GM12873 (cell line): ENCODE results near the gene LY6G5B.

Experiments used
- TF ChIP-seq, protein P1 (sequence below): IDR thresholded peaks from 2 replicates; pipeline ENCODE4 v1.5.1; 2012; ENCODE audit warnings: low read depth, mild to moderate bottlenecking, moderate library complexity, low read length, control low read depth; ENCODE audit not compliant: insufficient read depth; ENCODE audit errors: missing control alignments

LY6G5B gene

GRCh38 chr6:31627690-31628287 is 42.0 kb upstream of the LY6G5B start:
- TF ChIP-seq, protein P1, sequence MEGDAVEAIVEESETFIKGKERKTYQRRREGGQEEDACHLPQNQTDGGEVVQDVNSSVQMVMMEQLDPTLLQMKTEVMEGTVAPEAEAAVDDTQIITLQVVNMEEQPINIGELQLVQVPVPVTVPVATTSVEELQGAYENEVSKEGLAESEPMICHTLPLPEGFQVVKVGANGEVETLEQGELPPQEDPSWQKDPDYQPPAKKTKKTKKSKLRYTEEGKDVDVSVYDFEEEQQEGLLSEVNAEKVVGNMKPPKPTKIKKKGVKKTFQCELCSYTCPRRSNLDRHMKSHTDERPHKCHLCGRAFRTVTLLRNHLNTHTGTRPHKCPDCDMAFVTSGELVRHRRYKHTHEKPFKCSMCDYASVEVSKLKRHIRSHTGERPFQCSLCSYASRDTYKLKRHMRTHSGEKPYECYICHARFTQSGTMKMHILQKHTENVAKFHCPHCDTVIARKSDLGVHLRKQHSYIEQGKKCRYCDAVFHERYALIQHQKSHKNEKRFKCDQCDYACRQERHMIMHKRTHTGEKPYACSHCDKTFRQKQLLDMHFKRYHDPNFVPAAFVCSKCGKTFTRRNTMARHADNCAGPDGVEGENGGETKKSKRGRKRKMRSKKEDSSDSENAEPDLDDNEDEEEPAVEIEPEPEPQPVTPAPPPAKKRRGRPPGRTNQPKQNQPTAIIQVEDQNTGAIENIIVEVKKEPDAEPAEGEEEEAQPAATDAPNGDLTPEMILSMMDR = no peak

- TF ChIP-seq, protein P1 = no peak
These were observed 40.8 kb upstream of the LY6G5B start for GRCh38 chr6:31629014-31629413.

GRCh38 chr6:31630177-31630934 is 39.4 kb upstream of the LY6G5B start:
- TF ChIP-seq, protein P1 = no peak

DNA sequence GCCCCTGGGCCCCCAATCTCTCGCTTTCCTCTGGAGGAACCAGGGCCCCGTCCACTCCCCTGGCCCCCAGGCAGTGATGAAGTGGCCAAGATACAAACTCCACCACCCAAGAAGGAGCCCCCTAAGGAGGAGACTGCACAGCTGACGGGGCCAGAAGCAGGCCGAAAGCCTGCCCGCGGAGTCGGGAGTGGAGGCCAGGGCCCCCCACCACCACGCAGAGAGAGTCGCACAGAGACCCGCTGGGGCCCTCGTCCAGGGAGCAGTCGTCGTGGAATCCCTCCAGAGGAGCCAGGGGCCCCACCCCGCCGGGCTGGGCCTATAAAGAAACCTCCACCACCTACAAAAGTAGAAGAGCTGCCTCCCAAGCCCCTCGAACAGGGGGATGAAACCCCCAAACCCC is 38.6 kb upstream of the LY6G5B start:
- TF ChIP-seq, protein P1 = no peak

DNA sequence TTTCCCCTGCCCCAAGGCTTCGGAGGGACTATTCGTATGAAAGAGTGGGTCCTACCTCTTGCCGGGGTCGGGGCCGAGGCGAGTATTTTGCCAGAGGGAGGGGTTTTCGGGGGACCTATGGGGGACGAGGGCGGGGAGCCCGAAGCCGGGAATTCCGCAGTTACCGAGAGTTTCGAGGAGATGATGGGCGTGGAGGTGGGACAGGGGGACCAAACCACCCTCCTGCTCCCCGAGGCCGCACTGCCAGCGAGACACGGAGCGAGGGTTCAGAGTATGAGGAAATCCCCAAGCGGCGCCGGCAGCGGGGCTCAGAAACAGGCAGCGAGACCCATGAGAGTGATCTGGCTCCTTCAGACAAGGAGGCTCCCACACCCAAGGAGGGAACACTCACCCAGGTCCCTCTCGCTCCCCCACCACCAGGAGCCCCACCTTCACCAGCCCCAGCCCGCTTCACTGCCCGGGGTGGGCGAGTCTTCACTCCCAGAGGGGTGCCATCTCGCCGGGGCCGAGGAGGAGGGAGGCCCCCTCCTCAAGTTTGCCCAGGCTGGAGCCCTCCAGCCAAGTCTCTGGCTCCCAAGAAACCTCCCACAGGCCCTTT is 38.0 kb upstream of the LY6G5B start:
- TF ChIP-seq, protein P1 = no peak

DNA sequence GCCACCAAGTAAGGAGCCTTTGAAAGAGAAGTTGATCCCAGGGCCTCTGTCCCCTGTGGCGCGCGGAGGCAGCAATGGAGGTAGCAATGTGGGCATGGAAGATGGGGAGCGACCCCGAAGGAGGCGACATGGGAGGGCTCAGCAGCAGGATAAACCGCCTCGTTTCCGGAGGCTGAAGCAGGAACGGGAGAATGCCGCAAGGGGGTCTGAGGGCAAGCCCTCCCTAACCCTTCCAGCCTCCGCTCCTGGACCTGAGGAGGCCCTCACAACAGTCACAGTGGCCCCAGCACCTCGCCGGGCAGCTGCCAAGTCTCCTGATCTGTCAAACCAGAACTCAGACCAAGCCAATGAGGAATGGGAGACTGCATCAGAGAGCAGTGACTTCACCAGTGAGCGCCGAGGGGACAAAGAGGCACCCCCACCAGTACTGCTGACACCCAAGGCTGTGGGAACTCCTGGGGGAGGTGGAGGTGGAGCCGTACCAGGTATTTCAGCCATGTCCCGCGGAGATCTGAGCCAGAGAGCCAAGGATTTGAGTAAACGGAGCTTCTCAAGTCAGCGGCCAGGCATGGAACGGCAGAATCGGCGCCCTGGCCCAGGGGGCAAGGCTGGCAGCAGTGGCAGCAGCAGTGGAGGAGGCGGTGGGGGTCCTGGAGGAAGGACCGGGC is 37.4 kb upstream of the LY6G5B start:
- TF ChIP-seq, protein P1 = no peak

DNA sequence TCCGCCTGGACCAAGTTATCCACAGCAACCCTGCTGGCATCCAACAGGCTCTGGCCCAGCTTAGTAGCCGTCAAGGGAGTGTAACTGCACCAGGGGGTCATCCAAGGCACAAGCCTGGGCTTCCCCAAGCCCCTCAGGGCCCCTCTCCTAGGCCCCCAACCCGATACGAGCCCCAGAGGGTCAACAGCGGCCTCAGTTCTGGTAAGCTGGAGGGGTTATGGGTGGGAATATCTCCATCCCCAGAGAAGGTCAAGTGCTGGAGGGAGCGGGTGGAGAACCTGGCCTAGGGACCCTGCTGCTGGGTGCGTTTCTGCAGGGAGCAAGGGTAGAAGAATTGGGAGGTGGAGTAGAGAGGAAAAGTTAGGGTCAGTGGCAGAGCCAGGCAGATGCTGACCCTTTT is 36.3 kb upstream of the LY6G5B start:
- TF ChIP-seq, protein P1 = no peak
